Measurements from ENCODE around the gene GMDS. TPM values are rescaled to one million over a fixed set of nuclear protein-coding genes. Genes with fewer than 3 reads are reported as not detected.

GMDS gene
- total and polyA plus RNA-seq, 2 of the 13 experiments (the other 11 are each of a cell fraction or from before 2014, with no cell fraction given): 64.4 to 112 TPM

DNA sequence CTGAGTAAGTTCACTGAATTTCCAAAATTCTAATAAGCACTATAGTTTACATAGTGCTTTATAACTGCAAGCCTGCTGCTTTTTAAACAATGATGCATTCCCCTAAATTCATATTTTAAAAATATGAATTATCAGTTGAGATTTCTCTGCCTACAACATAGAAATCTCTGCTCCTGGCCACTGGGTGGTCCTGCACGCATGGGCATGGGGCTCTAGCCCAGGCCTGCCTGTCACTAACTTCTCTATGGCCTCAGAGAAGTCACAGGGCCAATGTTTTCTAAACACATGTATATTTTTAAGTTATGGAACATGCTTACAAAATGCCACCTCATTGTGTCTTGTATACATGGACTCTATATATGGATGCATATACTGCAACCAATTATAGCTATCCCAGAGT lies 424.7 kb downstream of the GMDS start:
- intact Hi-C loops (cut with micrococcal nuclease; ENCODE audit: unreplicated experiment) (no loop called here), in situ Hi-C loops (cut with HindIII; ENCODE audit: extremely low pct_ligation_motif_present, low pct_unique_long_range_greater_than_20kb) (no loop called here)
- no peak overlapping the region for H3K4me3 ChIP-seq (replicated peaks in 1 of 3; ENCODE audit: insufficient read depth in 1 of 3, low read depth in 2 of 3, low read length in 3 of 3)
- no peaks in the 10 kb centered on the region for H3K79me2 ChIP-seq (ENCODE audit: insufficient read depth, low read length)
- WGBS (ENCODE audit: low lambda C conversion rate): 100% methylated on average over 1 of the region's 1 CpG
- FAIRE-seq (no peak), DNase-seq (ENCODE audit: low spot score) (no peak), ATAC-seq (peak; percentile 50; the same call in 2 of the 3 replicates)
- no peaks in the 10 kb centered on the region for H4K20me1 ChIP-seq (ENCODE audit: insufficient read depth, low read length)
- H3K9ac ChIP-seq (ENCODE audit: insufficient read depth, low read depth, low read length): no peak overlapping the region
- H2AFZ ChIP-seq (ENCODE audit: low read length): no peak overlapping the region
- H3K9me3 ChIP-seq (ENCODE audit: low read length): no peaks in the 10 kb centered on the region
- ChIA-PET POLR2A (no interaction called here), CTCF (ENCODE audit: low intra/inter-chr PET ratio, low total read pairs) (no interaction called here)
- H3K4me1 ChIP-seq (ENCODE audit: insufficient read depth, low read length): peaks cover 22% of the 10 kb centered on the region
- H3K4me2 ChIP-seq (ENCODE audit: low read depth, low read length): no peak overlapping the region
- H3K36me3 ChIP-seq (replicated peaks in 1 of 2; ENCODE audit: control insufficient read depth in 1 of 2, insufficient read depth in 2 of 2, low read length in 2 of 2): peaks cover 0 to 4% of the 10 kb centered on the region in 2 experiments; a peak in 1 of 5 replicates
- no peaks in the 10 kb centered on the region for H3K27me3 ChIP-seq (ENCODE audit: control insufficient read depth in 1 of 2, insufficient read depth in 2 of 2, low read length in 2 of 2)
- BruUV-seq (replicated peaks): no TSS peak
- TF ChIP-seq PCBP2 (optimal IDR thresholded peaks at IDR 0.05; ENCODE audit: low read depth, low read length, poor library complexity, severe bottlenecking): no peak
- peak; percentile 30 for TF ChIP-seq RBM22 (optimal IDR thresholded peaks at IDR 0.05; ENCODE audit: low read length)
- H3K27ac ChIP-seq (ENCODE audit: extremely low read length, insufficient read depth, low read length): peak overlapping the region; percentile 15

DNA sequence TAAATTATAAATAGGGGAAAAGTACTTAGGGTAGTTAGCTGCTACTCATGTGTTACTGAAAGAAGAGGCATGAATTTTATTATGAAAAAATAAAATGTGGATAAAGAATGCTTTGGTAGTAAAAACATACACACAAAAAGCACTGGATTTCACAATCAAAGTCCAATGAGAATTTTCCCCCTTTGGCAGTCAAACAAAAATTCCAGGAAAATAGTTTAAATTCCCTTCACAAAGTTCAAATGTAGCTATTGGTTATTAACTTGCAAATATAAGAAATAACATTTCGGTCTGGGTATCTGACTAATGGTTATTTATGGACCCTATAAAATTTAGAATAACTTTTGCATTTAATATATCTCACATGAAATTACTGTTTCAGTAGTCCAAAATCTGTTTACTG lies 425.2 kb downstream of the GMDS start:
- H3K9me3 ChIP-seq (ENCODE audit: low read length): no peaks in the 10 kb centered on the region
- no TSS peak for BruUV-seq (replicated peaks)
- no peak overlapping the region for H3K27ac ChIP-seq (ENCODE audit: extremely low read length, insufficient read depth, low read length)
- TF ChIP-seq SALL2 (CRISPR knock-in tag; IDR thresholded peaks at IDR 0.05) (no peak), CEBPB (IDR thresholded peaks at IDR 0.05; ENCODE audit: borderline replicate concordance, low read depth, low read length) (peak; percentile 77)
- peaks cover 22% of the 10 kb centered on the region for H3K4me1 ChIP-seq (ENCODE audit: insufficient read depth, low read length)
- H2AFZ ChIP-seq (ENCODE audit: low read length): no peak overlapping the region
- peak; percentile 27 for DNase-seq (ENCODE audit: low spot score)
- FAIRE-seq: no peak
- no peak for ATAC-seq
- ChIA-PET POLR2A (no interaction called here), CTCF (ENCODE audit: low intra/inter-chr PET ratio, low total read pairs) (no interaction called here)
- peaks cover 0 to under 1% of the 10 kb centered on the region in 2 experiments; a peak in 1 of 5 replicates for H3K36me3 ChIP-seq (replicated peaks in 1 of 2; ENCODE audit: control insufficient read depth in 1 of 2, insufficient read depth in 2 of 2, low read length in 2 of 2)
- H3K27me3 ChIP-seq (ENCODE audit: control insufficient read depth in 1 of 2, insufficient read depth in 2 of 2, low read length in 2 of 2): no peaks in the 10 kb centered on the region
- H3K4me2 ChIP-seq (ENCODE audit: low read depth, low read length): no peak overlapping the region
- 87% methylated on average over 1 of the region's 1 CpG for WGBS (ENCODE audit: low lambda C conversion rate)
- no peak overlapping the region for H3K9ac ChIP-seq (ENCODE audit: insufficient read depth, low read depth, low read length)
- in situ Hi-C loops (cut with HindIII; ENCODE audit: extremely low pct_ligation_motif_present, low pct_unique_long_range_greater_than_20kb) (no loop called here), intact Hi-C loops (cut with micrococcal nuclease; ENCODE audit: unreplicated experiment) (no loop called here)
- no peaks in the 10 kb centered on the region for H3K79me2 ChIP-seq (ENCODE audit: insufficient read depth, low read length)
- H4K20me1 ChIP-seq (ENCODE audit: insufficient read depth, low read length): no peaks in the 10 kb centered on the region
- no peak overlapping the region for H3K4me3 ChIP-seq (replicated peaks in 1 of 3; ENCODE audit: insufficient read depth in 1 of 3, low read depth in 2 of 3, low read length in 3 of 3)
